SHP77 (cell line): ENCODE results near the gene RCN1.
"Not testable (repeated sequence)": the region's sequence is repeated elsewhere in the genome, so short reads cannot be mapped to it uniquely, and the experiment has no call there.

Source experiments
- DNase-seq, 2 experiments: peaks; one replicate each; lab custom pipeline; 2025; lab: John Stamatoyannopoulos, UW

RCN1 gene

DNA sequence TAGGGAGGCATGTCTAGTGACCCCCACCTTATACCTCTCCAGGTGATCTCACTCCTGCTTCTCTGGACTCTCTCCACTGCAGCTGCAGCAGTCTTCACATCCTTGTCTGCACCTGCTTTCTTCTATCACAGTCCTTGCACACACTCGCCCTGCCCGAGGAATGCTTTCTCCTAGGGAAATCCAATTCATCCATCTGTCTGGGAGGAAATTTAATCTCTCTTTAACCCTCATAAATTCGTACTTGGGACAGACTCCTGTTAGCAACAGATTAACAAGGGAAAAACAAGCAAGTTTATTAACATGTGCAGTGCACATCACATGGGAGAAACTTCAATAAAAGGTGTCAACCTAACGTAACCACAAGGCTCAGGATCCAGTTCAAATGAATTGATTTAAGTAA lies 11.3 kb upstream of the RCN1 start:
- DNase-seq, result no peak

DNA sequence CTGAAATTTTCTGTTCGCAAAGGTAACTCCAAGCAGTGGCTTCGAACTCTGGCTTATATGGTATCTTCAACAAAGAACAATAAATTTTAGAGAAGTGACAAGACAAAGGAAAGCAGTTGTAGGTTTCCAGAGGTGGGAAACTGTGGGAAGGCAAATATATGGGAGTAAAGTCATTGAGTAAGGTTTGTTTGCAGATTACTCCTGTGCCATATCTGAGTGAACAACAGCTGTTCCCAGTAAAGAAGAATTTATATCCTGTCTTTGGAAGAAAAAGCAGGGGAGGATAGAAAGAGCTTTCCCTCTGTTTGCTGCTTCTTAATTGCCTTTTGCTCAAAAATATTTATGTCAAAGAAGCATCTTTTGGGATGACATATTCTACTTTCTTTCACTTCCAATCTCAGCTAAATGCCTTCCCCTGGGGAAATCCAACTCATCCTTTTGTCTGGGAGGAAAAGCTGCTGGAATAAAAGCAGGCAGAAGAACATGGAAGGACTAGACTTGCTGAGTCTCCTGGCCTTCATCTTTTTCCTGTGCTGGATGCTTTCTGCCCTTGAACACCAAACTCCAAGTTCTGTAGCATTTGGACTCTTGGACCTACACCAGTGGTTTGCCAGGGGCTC lies 10.4 kb upstream of the RCN1 start:
- DNase-seq, result no peak

GRCh38 chr11:32081129-32081641 lies 9.7 kb upstream of the RCN1 start:
- DNase-seq, result no peak

- DNase-seq, result no peak
Observed at GRCh38 chr11:32081901-32082300, 9.0 kb upstream of the RCN1 start.

DNA sequence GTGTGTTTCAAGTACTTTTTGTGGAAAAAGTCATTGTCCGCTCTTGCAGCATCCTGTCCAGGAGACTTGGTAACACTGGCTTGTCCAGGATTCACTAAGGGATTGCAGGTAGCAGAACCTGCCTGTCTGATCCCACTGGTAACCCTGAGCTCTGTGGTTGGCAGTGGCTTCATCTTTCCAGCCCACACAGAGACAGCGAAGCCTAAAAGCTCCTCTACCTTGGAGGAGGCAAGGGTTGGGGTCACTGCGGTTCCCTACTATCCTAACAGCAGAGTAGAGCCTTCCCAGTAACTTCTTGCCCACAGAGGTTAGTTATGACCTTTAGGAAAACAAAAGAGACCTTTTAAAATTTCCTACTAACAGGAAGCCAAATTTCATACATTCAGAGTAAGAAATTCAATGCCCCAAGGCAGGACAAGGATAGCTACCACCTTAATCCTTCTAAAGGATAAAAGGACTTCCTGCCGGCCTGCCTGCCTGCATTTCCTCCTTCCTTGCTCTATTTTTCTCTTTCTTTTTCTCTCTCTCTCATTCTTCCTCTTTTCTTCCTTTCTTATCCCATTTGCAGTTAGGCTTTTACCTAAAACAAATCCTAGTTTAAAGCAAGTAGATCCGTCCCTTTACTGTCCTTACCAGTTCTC lies 8.4 kb upstream of the RCN1 start:
- DNase-seq, result no peak

GRCh38 chr11:32087597-32087996 lies 3.3 kb upstream of the RCN1 start:
- no peak for DNase-seq

- no peak for DNase-seq
Observed at GRCh38 chr11:32088117-32088941, 2.5 kb upstream of the RCN1 start.

GRCh38 chr11:32092581-32093170 lies 1.8 kb downstream of the RCN1 start:
- no peak for DNase-seq

DNA sequence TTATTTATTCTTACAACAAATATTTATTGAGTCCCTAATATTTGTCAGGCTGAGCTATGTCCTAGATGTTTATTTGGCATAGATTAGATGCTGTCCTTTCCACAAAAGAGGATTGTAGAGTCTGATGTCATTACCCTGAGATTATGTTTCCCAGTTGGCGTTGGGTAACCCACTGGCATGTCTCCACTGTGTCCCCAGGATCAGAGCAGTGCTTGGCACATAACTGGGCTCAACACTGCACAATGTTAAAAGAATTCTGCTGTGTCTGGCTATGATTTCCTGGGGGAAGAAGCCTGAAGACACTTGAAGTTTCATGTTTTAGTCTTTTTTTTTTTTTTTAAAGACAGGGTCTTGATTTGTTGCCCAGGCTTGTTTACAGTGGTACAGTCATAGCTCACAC lies 4.0 kb downstream of the RCN1 start:
- no peak for DNase-seq

DNA sequence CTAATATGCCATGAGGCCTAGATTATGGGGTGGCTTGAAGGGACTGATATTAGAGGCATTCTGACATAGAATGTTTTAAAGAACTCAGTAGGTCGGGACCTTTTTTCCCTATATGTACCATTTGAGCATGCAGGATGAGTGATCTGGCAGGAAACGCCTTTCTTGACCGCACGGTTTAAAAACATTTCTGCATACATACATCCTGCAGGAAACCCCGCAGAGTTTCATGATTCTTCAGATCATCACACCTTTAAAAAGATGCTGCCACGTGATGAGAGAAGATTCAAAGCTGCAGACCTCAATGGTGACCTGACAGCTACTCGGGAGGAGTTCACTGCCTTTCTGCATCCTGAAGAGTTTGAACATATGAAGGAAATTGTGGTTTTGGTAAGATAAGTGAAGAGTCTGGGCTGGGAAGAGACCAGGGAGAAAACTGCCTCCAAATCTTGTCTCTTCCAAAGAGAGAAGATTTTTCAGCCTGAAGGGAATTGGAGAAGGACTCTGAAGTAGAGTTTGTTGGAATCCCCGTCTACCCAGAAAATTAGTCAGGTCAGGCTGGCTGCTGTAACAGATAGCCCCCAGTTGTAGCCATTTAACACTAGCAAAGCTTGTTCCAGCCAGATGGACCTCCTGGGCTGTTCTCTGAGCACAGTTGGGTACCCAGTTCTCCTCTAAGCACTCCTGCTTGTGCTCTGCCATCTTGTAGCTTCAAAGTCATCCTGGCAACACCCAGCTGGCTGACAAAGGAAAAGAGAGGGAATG lies 7.4 kb downstream of the RCN1 start:
- no peak for DNase-seq

DNA sequence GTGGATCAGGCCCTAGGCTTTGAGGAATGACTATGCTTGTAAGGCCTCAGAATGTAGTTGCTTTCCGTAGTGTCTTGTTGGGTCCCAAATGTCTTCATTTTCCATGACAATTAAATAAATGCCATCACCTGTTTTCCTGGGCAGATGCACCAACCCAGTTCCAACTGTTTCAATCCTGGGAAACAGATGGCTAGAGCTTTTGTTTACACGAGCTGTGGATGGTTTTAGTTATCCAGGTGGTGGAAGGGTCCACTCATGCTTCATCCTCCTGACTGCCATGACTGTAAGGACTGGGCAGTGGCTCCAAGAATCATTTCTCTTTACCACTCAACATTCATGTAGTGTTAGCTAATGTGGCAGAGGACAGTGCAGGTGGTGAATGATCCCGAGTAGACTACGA lies 8.6 kb downstream of the RCN1 start:
- no peak for DNase-seq

- DNase-seq, result no peak
Observed at GRCh38 chr11:32100495-32100894, 9.6 kb downstream of the RCN1 start.

- no peak for DNase-seq
Observed at GRCh38 chr11:32101791-32102190, 10.9 kb downstream of the RCN1 start.

DNA sequence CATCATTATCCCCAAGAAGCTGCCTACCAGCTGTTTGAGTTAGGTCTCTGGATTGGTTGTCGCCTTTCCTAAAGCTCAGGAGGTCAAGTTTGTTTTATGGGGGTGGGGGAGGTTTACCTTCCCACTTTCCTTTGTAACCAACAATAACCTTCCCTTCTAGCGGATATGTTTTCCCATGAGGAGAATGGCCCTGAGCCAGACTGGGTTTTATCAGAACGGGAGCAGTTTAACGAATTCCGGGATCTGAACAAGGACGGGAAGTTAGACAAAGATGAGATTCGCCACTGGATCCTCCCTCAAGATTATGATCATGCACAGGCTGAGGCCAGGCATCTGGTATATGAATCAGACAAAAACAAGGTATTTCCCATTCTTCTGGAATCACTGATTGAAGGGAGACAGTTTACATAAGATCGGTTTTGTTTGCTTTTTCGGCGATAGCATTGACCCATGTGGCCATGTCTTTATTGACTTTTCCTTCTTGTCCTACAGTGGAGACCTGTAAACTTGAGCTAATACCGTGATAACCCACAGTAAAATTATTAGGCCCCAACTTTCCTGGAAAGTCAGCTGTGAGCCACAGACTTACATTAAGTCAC lies 12.3 kb downstream of the RCN1 start:
- DNase-seq, result not testable (repeated sequence)

DNA sequence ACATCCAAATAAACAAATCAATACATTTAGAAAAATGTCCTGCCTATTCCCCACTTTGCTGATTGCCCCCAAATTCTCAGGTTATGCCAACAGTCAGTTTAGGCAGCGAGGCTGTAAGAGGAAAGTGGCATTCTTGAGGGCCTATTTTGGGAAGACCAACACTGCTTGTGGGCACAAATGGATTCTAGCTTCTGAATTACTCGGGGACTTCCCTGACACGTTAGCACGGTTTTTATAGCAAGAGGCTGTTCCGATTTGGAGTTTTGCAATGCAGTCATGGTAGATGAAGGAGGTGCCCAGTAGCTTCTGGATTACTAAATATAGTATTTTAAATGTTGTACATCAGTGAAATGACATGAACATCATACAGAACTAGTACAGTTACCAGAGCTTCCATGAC lies 13.1 kb downstream of the RCN1 start:
- no peak for DNase-seq

GRCh38 chr11:32105871-32106560 lies 15.1 kb downstream of the RCN1 start:
- no peak for DNase-seq

DNA sequence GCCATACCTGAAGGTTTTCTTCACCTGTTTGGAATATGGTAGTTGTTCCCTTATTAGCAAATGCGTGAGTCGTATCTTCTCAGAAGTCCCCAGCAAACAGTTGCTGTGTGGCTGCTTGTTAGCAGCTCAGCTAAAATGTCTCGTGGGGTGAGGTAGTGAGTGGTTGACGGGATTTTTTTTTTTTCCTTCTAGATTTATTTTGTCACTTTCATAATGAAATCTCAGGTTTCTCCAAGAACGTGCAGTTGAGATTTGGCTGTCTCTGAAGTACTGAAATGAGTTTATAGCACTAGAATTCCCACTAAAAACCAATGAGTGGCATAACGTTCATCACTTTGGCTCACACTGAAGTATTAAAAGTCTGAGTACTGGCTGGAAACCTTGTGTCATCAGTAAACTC lies 16.8 kb downstream of the RCN1 start:
- no peak for DNase-seq

- DNase-seq, result no peak
Observed at GRCh38 chr11:32108576-32108975, 17.7 kb downstream of the RCN1 start.

GRCh38 chr11:32109138-32109537 lies 18.3 kb downstream of the RCN1 start:
- DNase-seq, result no peak

GRCh38 chr11:32109592-32109991 lies 18.7 kb downstream of the RCN1 start:
- DNase-seq, result no peak

GRCh38 chr11:32110795-32111194 lies 19.9 kb downstream of the RCN1 start:
- no peak for DNase-seq
